GM12878 (cell line): Measurements from ENCODE around the gene IGLL1. TPM values are rescaled to one million over a fixed set of nuclear protein-coding genes. Genes with fewer than 3 reads are reported as not detected.
"Not testable (repeated sequence)": the region's sequence is repeated elsewhere in the genome, so short reads cannot be mapped to it uniquely, and the experiment has no call there.

Source experiments
- ATAC-seq: fragments of 200-7000 bp; cut with Tn5 transposase; 3 replicates; pipeline ENCODE4 v1.9.1; 2020; ENCODE audit warnings: mild to moderate bottlenecking, moderate library complexity
- BruUV-seq: library from RNA; stranded (reverse); fragments of 400-500 nt; replicated peaks from 2 replicates; lab custom pipeline; 2021; lab: Mats Ljungman, UMichigan
- CTCF ChIA-PET: fragments of 300-600 bp; sonication (Branson Sonifier 250); formaldehyde crosslinking; extraction: SDS; loops from one replicate; lab custom pipeline; 2021; ENCODE audit warnings: inconsistent platforms; lab: Yijun Ruan, JAX
- POLR2A ChIA-PET: fragments of 350-600 bp; formaldehyde crosslinking; extraction: SDS; loops from one replicate; lab custom pipeline; 2021; ENCODE audit warnings: inconsistent platforms; lab: Charles Lee
- RAD21 ChIA-PET: fragments of 300-600 bp; sonication (Branson Sonifier 250); formaldehyde crosslinking; loops from one replicate; lab custom pipeline; 2023; ENCODE audit warnings: antibody characterized with exemption; ENCODE audit not compliant: unreplicated experiment; lab: Charles Lee
- SMC1A ChIA-PET: fragments of 300-600 bp; sonication (Branson Sonifier 250); formaldehyde crosslinking; loops from one replicate; lab custom pipeline; 2023; ENCODE audit not compliant: unreplicated experiment, uncharacterized antibody; lab: Charles Lee
- DNase-seq: peaks from one replicate; pipeline ENCODE4 v3.0.0-alpha.2; 2011; ENCODE audit warnings: low read depth, low spot score
- FAIRE-seq: peaks from 3 replicates; lab custom pipeline; 2011; peaks lifted over from hg19 to GRCh38; lab: Jason Lieb, UNC
- H2AFZ ChIP-seq: 2 replicates; pipeline ENCODE4 v1.6.0; 2011; ENCODE audit warnings: low read depth, low read length, control low read depth; ENCODE audit not compliant: control insufficient read depth
- H3K27ac ChIP-seq: 2 replicates; pipeline ENCODE4 v1.5.1; 2011; ENCODE audit warnings: control low read depth; ENCODE audit not compliant: control insufficient read depth, insufficient read depth
- H3K27me3 ChIP-seq, 2 experiments: replicated peaks in 1 of 2; 2 replicates each; pipeline versions ENCODE4 v1.6.0 to v1.6.1; 2011; ENCODE audit warnings: low read length in 1 of 2; ENCODE audit not compliant: control insufficient read depth in 2 of 2, insufficient read depth in 2 of 2
- H3K36me3 ChIP-seq, 2 experiments: 2 replicates each; pipeline ENCODE4 v1.5.1; 2011; ENCODE audit warnings: low read length in 1 of 2; ENCODE audit not compliant: control insufficient read depth in 2 of 2, insufficient read depth in 2 of 2
- H3K4me1 ChIP-seq: 2 replicates; pipeline ENCODE4 v1.6.1; 2011; ENCODE audit warnings: mild to moderate bottlenecking, low read length, moderate library complexity, mixed read lengths; ENCODE audit not compliant: control insufficient read depth, insufficient read depth
- H3K4me2 ChIP-seq: 2 replicates; pipeline ENCODE4 v1.6.0; 2011; ENCODE audit warnings: control low read depth; ENCODE audit not compliant: control insufficient read depth, insufficient read depth
- H3K4me3 ChIP-seq: fragments of 200-600 bp; sonication (generic); 2 replicates; pipeline ENCODE4 v1.5.1; 2016
- H3K79me2 ChIP-seq: 2 replicates; pipeline ENCODE4 v1.6.0; 2011; ENCODE audit warnings: low read length; ENCODE audit not compliant: control insufficient read depth, insufficient read depth
- H3K9ac ChIP-seq: 2 replicates; pipeline ENCODE4 v1.8.0; 2011; ENCODE audit warnings: low read length, control low read depth, mixed read lengths; ENCODE audit not compliant: control insufficient read depth, insufficient read depth
- H3K9me3 ChIP-seq: replicated peaks from 3 replicates; pipeline ENCODE4 v1.5.1; 2011; ENCODE audit warnings: mild to moderate bottlenecking, low read length; ENCODE audit not compliant: control insufficient read depth, insufficient read depth
- H4K20me1 ChIP-seq: 2 replicates; pipeline ENCODE4 v1.6.0; 2011; ENCODE audit not compliant: control insufficient read depth, insufficient read depth
- ESRRA ChIP-seq: IDR thresholded peaks from 2 replicates; pipeline ENCODE4 v1.6.1; 2012; ENCODE audit warnings: mild to moderate bottlenecking, low read length, improper control_type of control experiment
- HDGF ChIP-seq: fragments of 450-650 bp; IDR thresholded peaks from 2 replicates; pipeline ENCODE4 v1.6.1; 2016; ENCODE audit warnings: antibody characterized with exemption
- RAD21 ChIP-seq: IDR thresholded peaks from 2 replicates; pipeline ENCODE4 v1.6.1; 2011; ENCODE audit warnings: mild to moderate bottlenecking, low read depth, low read length, moderate library complexity; ENCODE audit not compliant: insufficient read depth
- SMC3 ChIP-seq: IDR thresholded peaks from 2 replicates; pipeline ENCODE4 v1.6.1; 2011; ENCODE audit warnings: low read length, improper control_type of control experiment, borderline replicate concordance
- WGBS: methylation state at CpG from one replicate; pipeline ENCODE4 v1.1.6; 2016; ENCODE audit warnings: low lambda C conversion rate; ENCODE audit not compliant: insufficient replicate concordance, insufficient coverage; ENCODE audit errors: missing lambda C conversion rate; 5-methylcytosine and 5-hydroxymethylcytosine counted together
- in situ Hi-C: fragments of 300-500 bp; cut with MboI; formaldehyde crosslinking; loops from 9 replicates; pipeline ENCODE4 v1.14.3; 2018; ENCODE audit warnings: mixed read lengths
- intact Hi-C: fragments of 100-400 bp; cut with micrococcal nuclease; formaldehyde crosslinking; loops from one replicate; pipeline ENCODE4 v1.14.2; 2022; ENCODE audit not compliant: unreplicated experiment
- polyA plus RNA-seq, 11 experiments: library from polyadenylated mRNA; depleted of rRNA in 4 of 11; unstranded in 6 of 11; stranded (reverse) in 5 of 11; fragments of >200 nt; fragmentation: Nextera tagmentation in 4 of 11; fragmentation: Illumina TruSeq in 1 of 11; extraction: Ambion mirVana in 4 of 11; extraction: Trizol in 1 of 11; gene quantifications; 1 replicate in 1 of 11; 2 replicates in 10 of 11; pipeline versions ENCODE4 v1.2.1 to v1.2.3, GENCODE V29; 2011 to 2016; ENCODE audit warnings: inconsistent platforms in 2 of 11, missing spikeins in 2 of 11, low read depth in 1 of 11
- total RNA-seq, 4 experiments: library from RNA; depleted of rRNA in 3 of 4; stranded (reverse); fragments of >200 nt in 3 of 4; fragmentation: Illumina TruSeq in 1 of 4; extraction: Trizol in 1 of 4; gene quantifications; 2 replicates each; pipeline versions ENCODE4 v1.2.1 to v1.2.3, GENCODE V29; 2013 to 2021
- TF ChIP-seq, protein P1 (sequence below): fragments of 450-650 bp; IDR thresholded peaks from 2 replicates; pipeline ENCODE4 v1.6.1; 2016; ENCODE audit warnings: mild to moderate bottlenecking
- TF ChIP-seq, protein P2 (sequence below), 3 experiments: IDR thresholded peaks in 2 of 3; conservative IDR thresholded peaks in 1 of 3; 2 replicates each; pipeline ENCODE4 v1.5.1; 2011; ENCODE audit warnings: low read depth in 3 of 3, low read length in 3 of 3, mild to moderate bottlenecking in 3 of 3, control low read depth in 2 of 3, moderate library complexity in 2 of 3, inconsistent platforms in 1 of 3, mixed read lengths in 1 of 3; ENCODE audit not compliant: control insufficient read depth in 2 of 3, insufficient read depth in 1 of 3; ENCODE audit errors: extremely low read depth in 1 of 3

Gene IGLL1
- total and polyA plus RNA-seq, 10 of the 15 experiments (the other 5 are each of a cell fraction or from before 2014, with no cell fraction given): not detected

- TF ChIP-seq, protein P1, sequence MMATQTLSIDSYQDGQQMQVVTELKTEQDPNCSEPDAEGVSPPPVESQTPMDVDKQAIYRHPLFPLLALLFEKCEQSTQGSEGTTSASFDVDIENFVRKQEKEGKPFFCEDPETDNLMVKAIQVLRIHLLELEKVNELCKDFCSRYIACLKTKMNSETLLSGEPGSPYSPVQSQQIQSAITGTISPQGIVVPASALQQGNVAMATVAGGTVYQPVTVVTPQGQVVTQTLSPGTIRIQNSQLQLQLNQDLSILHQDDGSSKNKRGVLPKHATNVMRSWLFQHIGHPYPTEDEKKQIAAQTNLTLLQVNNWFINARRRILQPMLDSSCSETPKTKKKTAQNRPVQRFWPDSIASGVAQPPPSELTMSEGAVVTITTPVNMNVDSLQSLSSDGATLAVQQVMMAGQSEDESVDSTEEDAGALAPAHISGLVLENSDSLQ: no peak
- TF ChIP-seq HDGF (no peak), ESRRA (no peak)
Measured at GRCh38 chr22:23542933-23543332, 37.2 kb downstream of the IGLL1 start (continued).

DNA sequence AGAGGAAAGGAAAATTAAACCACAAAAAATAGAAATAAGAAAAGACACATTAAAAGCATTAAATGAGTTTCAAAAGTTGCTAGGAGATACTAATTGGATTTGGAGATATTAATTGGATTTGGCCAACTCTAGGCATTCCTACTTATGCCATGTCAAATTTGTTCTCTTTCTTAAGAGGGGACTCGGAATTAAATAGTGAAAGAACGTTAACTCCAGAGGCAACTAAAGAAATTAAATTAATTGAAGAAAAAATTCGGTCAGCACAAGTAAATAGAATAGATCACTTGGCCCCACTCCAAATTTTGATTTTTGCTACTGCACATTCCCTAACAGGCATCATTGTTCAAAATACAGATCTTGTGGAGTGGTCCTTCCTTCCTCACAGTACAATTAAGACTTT, 37.7 kb downstream of the IGLL1 start:
- intact Hi-C loops: loop anchor here (2.0 to 5.0 kb wide), 2 partner anchors 225 to 306 kb away; partner anchors contain the start of gene CHCHD10
- POLR2A ChIA-PET, H3K4me3 ChIP-seq, RAD21 ChIA-PET, H3K9me3 ChIP-seq, BruUV-seq, ATAC-seq, H4K20me1 ChIP-seq, DNase-seq, H3K9ac ChIP-seq, H3K27me3 ChIP-seq, SMC1A ChIA-PET, H3K27ac ChIP-seq, FAIRE-seq, in situ Hi-C loops, H3K79me2 ChIP-seq, H3K4me1 ChIP-seq, H3K36me3 ChIP-seq, H2AFZ ChIP-seq, H3K4me2 ChIP-seq: not testable (repeated sequence)
- 0% methylated on average over 3 of the region's 3 CpGs for WGBS
- CTCF ChIA-PET: interaction anchor here (0.8 kb wide), 1 partner anchor 165 kb away, joined by 4 read pairs; no protein-coding TSS in a partner anchor

DNA sequence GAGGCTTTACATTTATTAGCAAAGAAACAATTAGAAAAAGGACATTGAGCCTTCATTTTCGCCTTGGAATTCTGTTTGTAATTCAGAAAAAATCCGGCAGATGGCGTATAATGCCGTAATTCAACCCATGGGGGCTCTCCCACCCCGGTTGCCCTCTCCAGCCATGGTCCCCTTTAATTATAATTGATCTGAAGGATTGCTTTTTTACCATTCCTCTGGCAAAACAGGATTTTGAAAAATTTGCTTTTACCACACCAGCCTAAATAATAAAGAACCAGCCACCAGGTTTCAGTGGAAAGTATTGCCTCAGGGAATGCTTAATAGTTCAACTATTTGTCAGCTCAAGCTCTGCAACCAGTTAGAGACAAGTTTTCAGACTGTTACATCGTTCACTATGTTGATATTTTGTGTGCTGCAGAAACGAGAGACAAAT, 38.2 kb downstream of the IGLL1 start:
- in situ Hi-C loops, H3K4me1 ChIP-seq, H4K20me1 ChIP-seq, POLR2A ChIA-PET, H3K79me2 ChIP-seq, H3K4me2 ChIP-seq, DNase-seq, RAD21 ChIA-PET, H3K9me3 ChIP-seq, H2AFZ ChIP-seq, H3K4me3 ChIP-seq, SMC1A ChIA-PET, H3K36me3 ChIP-seq, BruUV-seq, ATAC-seq, H3K27ac ChIP-seq, H3K9ac ChIP-seq, H3K27me3 ChIP-seq: not testable (repeated sequence)
- WGBS: 0% methylated on average over 7 of the region's 7 CpGs
- intact Hi-C loops: loop anchor here (1.0 to 5.0 kb wide), 3 partner anchors 49 to 307 kb away; partner anchors contain the start of gene CHCHD10
- peak; percentile 44 for TF ChIP-seq RAD21
- TF ChIP-seq SMC3: peak; percentile 36; the same call in 1 of the 2 replicates
- TF ChIP-seq, protein P2, sequence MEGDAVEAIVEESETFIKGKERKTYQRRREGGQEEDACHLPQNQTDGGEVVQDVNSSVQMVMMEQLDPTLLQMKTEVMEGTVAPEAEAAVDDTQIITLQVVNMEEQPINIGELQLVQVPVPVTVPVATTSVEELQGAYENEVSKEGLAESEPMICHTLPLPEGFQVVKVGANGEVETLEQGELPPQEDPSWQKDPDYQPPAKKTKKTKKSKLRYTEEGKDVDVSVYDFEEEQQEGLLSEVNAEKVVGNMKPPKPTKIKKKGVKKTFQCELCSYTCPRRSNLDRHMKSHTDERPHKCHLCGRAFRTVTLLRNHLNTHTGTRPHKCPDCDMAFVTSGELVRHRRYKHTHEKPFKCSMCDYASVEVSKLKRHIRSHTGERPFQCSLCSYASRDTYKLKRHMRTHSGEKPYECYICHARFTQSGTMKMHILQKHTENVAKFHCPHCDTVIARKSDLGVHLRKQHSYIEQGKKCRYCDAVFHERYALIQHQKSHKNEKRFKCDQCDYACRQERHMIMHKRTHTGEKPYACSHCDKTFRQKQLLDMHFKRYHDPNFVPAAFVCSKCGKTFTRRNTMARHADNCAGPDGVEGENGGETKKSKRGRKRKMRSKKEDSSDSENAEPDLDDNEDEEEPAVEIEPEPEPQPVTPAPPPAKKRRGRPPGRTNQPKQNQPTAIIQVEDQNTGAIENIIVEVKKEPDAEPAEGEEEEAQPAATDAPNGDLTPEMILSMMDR (IDR thresholded peaks at IDR 0.05 in 2 of 3, conservative IDR thresholded peaks at IDR 0.05 in 1 of 3; ENCODE audit: control insufficient read depth in 2 of 3, extremely low read depth in 1 of 3, insufficient read depth in 1 of 3, low read depth in 3 of 3, low read length in 3 of 3): peak; percentile 30 to 41 (median 40); a peak in 3 of 6 replicates
- FAIRE-seq: peak; percentile 31
- CTCF ChIA-PET: interaction anchor here (0.8 kb wide), 1 partner anchor 165 kb away, joined by 4 read pairs; no protein-coding TSS in a partner anchor
